GM18498 (cell line): ENCODE data around the gene THADA.
"Not testable (repeated sequence)": the region's sequence is repeated elsewhere in the genome, so short reads cannot be mapped to it uniquely, and the experiment has no call there.

Source experiments
- ATAC-seq: cut with Tn5 transposase; IDR thresholded peaks from one replicate; pipeline ENCODE4 v1.9.1; 2021; ENCODE audit warnings: mild to moderate bottlenecking, moderate library complexity; ENCODE audit not compliant: unreplicated experiment

THADA gene

DNA sequence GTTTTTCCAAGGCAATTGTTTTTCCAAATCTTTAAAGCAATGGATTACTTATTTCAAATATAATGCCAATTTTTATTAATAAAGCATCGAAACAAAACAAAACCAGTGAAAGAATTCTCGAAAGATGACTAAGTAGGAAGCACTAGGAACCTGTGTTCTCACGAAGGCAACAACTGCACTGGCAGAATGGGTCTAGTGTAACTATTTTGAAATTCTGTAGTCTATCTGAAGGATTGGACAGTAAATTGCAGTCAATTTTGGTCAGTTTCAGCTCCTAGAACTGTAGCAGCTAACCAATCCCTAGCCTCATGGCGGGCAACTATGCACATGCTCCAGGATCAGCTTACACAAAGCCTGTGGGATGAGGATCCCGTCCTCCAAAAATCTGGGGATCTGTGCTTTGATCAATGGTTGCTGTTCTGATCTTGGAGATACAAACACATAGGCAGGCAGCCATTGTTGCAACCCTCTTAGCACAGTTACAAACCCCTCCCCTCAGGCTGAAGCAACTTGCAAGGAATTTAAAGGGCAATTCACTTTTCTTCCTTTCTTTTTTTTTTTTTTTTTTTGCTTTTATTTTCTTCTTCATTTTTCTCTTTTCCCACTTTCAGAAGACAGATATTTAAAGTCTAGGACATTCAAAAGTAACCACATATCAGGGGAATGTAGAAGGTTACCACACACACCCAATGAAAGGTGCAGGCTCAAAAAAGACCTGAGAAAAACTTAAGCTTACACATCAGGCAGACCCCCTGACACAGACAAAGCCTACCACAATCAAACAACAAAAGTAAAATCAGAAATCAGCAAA is 147.6 kb downstream of the THADA start:
- no peak for ATAC-seq

- ATAC-seq: not testable (repeated sequence)
Measured at GRCh38 chr2:43446755-43447154, 149.1 kb downstream of the THADA start.

DNA sequence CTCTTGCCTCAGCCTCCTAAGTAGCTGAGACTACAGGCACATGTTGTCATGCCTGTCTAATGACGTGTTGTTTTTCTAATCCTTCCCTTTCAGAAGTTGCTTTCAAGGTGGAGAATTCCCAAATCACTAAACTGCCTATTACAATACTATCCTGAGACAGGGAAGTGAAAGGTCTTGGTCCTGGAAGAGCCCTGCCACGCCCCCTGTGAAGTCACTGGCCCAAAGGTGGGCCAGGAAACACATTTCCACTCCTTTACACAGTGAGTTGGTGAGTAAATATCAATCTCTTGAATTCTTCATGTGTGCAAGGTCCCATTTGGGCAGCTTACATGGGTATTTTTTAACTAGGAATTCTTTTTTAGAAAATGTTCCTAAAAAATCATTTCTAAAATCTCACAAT is 150.1 kb downstream of the THADA start:
- ATAC-seq: no peak

DNA sequence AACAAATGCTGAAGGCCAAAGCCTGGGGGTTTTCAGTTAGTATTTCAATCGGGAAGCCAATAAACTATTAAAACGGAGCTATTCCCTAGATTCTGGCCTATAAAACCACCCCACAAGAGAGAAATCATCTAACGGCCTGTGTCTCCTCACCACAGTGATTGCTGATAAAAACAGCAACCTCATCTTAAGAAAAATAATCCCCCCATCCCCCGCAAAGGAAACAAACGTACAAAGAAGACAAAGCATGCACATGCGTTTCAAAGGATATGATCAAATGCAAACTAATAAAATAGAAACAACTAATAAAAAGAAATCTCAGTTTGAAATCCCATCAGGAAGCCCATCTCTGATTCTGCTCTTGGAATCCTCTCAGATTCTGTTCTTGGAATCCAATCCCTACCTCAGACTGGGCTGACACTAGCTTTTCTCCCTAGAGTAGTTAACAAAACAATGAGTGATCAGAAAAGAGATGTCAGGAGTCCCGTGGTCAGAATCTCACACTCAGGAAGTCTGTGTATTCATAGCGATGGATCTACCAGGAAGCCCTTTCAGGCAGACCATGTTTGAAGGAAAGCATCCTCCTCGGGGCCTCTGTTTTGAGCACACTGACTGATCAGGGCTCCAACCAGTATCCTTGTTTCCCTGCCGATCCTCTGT is 150.7 kb downstream of the THADA start:
- ATAC-seq: no peak

GRCh38 chr2:43443282-43443681 is 152.6 kb downstream of the THADA start:
- no peak for ATAC-seq

DNA sequence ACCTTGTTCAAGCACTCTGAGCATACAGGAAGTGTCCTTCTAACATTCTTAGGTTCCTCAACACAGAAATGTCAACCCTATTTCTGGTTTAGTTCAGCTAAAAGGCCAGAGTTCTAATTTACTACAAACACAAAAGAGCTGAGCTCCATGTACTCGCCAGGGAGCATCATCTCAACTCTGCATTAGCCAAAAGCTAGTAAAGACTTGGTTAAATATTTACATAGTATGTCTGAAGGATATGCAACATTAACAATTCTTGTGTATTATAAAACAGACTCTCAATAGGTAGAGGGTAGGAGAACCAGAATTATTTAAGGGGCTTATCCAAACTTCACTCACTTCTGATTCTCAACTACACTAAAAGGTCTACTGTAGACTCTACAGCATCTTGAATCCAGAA is 154.6 kb downstream of the THADA start:
- no peak for ATAC-seq

DNA sequence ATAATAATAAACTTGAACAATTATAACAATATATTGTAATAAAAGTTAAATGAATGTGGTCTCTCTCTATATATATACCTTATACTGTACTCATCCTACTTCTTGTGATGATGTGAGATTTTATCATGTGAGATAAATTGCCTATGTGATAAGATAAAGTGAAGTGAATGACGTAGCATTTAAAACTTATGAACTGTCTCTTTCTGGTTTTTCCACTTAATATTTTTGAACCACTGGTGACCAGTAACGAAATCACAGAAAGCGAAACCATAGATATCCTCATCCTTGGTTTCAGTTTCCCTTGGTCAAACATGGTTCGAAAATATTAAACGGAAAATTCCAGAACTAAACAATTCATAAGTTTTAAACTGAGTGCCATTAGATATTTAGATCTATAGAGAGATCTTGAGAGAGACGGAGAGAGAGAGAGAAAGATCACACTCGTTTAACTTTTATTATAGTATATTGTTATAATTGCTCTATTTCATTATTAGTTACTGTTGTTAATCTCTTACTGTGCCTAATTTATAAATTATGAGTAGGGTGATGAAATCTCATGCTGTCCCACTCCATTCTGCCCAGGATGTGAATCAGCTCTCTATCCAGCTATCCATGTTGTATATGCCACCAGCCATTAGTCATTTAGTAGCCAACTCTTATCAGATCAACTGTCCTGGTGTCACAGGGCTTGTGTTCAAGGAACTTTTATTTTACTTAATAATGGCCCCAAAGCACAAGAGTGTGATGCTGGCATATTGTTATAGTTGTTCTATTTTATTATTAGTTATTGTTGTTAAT is 156.8 kb downstream of the THADA start:
- ATAC-seq: no peak

- ATAC-seq: no peak
Measured at GRCh38 chr2:43438342-43438741, 157.5 kb downstream of the THADA start.

GRCh38 chr2:43437363-43437762 is 158.5 kb downstream of the THADA start:
- no peak for ATAC-seq

DNA sequence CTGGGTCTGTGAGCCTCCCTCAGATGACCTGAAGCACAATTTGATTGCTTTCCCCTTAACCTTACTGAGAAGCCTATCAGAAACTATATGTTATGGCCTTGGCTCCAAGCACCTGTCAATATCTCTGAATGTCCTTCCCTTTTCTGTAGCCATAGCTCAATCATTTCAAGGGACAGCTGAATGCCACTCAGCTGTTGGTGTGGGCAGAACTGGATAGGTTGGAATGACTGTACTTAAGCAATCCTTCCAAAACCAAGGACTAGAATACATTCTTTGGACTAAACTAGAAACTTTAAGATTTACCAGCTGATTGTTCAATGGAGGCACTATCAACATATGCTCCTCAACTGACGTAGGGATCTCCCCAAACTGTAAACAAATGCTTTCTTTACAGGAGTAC is 159.4 kb downstream of the THADA start:
- ATAC-seq: no peak

DNA sequence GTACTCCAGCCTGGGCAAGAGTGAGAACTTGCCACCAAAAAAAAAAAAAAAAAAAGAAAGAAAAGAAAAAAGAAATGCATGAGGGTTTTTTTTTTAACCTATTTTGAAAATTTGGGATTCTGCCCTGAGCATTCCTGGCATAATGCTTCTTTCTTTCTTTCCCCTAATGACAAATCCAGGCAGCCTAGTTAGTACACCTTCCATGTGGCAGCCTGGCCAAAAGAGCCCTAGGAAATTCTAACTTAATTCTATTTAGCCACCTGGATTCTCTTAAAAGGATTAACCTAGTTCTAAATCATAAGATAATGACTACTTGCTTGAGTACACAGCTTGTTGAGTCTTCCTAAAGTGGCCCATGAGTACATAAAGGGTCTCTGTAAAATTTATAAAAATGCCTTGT is 160.1 kb downstream of the THADA start:
- ATAC-seq: no peak

DNA sequence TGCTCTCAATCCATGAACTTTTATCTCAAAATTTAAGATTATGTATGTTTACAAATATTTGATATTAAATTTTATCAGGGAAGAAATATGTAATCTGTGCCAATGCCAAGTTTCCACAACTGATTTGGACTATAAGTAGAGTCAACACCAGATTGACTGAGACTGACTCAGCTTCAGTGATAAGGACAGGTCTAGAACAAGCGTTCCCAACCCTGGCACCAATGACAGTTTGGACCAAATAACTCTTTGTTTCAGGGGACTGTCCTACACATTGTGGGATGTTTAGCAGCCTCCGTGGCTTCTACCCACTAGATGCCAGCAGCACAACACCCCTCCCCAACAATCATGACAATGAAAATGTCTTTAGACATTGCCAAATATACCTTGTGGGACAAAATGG is 165.3 kb downstream of the THADA start:
- no peak for ATAC-seq

DNA sequence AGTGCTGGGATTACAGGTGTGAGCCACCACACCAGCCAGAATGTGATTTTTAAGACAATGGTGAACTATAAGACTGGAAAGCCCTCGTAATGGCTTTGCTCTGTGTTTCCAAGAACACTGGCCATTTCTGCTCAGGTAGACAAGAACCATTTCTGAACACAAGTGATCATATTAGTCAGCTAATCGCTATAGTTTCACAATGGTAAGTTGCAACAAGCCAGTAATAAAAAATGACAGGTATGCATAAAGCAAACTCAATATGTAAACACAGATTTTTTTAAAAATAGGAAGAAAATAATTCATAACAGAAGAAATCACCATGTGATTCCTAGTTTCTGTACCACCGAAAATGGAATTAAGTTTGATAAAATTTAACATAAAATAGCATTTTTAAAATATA is 166.5 kb downstream of the THADA start:
- ATAC-seq: no peak

GRCh38 chr2:43427032-43427424 is 168.8 kb downstream of the THADA start:
- ATAC-seq: no peak

- ATAC-seq: peak; percentile 90
Measured at GRCh38 chr2:43426305-43427031, 169.4 kb downstream of the THADA start.

GRCh38 chr2:43425659-43426058 is 170.2 kb downstream of the THADA start:
- ATAC-seq: no peak

DNA sequence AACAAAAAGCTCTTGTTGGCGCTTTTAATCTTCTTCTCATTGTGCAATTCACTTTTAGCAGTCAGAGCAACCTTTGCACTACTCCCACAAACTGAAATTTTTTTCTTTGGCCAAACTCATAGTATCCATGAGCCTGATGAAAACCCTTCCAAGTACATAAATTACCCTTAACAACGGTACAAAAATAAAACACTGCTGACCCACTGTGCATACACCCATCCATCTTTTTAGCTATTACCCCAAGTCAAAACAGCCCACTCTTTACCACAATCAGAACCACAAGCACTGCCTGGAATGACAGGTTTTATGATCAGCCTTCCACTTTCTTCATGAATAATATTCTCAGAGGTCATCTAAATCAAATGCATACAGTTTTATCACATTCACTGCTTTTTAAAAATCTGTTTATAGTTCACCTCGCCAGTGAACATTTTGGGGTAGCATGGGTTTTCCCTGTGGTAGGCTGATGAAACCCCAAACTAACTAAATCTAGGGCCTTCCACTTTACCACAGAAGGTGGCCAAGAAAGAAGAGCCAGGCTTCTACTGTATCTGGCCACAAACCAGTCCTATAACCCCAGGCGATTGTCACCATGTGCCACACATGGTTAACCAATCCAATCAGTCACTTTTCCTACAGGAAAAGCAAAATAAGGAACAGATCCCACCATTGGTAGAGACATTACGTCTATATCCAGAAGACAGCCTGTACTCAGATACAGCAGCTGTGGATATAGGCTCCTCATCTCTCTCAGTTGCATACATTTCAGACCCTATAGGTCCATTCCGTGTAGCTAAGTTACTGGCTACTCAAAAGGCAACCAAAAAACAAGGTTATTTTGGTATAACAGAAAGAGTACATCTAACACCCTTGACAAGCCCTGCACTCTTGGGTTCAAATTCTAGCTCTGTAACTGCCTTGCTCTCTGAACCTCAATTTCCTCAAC is 171.3 kb downstream of the THADA start:
- ATAC-seq: no peak

- ATAC-seq: no peak
Measured at GRCh38 chr2:43423941-43424261, 171.9 kb downstream of the THADA start.

- no peak for ATAC-seq
Measured at GRCh38 chr2:43421194-43421593, 174.6 kb downstream of the THADA start.

DNA sequence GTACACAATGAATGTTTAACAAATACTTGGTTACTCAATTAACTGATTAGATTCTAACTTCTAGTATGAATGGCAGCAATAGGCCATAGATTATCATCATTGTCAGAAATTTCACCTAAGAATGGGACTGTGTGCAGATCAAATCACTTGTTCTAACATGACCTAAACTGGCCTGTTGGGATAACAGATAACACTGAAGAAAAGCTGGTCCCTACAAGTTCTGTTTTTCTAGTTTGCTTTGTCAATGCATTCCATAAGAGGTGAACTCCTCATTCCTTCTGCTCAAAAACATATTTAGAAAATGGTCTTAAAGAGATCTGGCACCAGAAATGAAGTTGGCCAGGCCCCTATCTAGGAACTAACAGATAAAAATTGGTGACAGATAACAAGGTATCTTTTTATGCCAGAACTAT is 175.4 kb downstream of the THADA start:
- ATAC-seq: no peak
